ENCODE data around the gene EML1.

Gene EML1

DNA sequence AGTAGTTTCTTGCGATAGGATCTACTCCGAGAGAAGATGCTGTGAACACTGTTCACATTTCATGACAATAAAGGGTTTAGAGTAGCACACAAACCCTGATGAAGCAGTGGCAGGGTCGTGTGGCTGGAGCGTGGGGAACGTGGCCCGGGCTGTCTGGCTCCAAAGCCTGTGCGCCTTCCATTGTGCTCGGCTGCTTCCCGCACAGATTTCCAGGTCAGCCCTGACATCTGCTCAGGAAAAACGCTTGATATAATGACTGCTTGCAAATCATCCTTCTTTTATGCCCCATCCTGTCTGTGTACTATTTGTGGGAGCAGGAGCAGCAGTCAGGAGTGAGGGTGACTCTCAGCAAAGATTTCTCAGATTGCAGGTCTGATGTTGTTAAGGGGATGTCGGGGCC is 78.6 kb downstream of the EML1 start:
- DNase-seq (ENCODE audit: low read depth in 2 of 2), result no peak

DNA sequence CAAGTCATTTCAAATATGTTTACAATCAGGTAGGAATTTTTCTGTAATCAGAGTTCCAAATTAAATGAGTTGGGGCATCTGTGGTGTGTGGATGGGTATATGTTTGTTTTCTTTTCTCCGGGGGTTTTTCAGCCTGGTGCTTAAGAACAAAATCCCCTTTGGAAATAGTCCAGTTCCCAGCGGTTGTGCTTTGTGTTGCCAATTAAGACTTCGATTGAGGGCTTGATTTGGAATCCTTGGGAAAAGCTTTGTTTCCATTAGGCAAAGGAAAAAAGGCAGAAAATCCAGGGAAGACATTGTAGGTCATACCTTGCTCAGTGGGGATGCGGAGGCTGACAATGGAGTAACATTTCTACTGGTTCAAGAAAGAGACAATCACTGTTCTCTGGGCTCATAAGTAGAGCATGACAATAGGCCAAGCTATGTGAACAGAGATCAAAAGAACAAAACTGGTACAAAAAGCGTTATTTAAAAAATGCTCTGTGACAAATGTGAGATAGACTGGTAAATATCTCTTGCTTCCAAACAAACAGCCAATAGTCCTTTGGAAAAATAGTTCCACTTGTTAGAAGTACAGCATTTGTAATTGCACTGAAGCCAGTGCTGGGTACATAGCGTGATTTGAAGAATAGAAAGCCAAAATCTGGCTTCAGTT is 79.7 kb downstream of the EML1 start:
- DNase-seq (ENCODE audit: low read depth in 2 of 2), result no peak

DNA sequence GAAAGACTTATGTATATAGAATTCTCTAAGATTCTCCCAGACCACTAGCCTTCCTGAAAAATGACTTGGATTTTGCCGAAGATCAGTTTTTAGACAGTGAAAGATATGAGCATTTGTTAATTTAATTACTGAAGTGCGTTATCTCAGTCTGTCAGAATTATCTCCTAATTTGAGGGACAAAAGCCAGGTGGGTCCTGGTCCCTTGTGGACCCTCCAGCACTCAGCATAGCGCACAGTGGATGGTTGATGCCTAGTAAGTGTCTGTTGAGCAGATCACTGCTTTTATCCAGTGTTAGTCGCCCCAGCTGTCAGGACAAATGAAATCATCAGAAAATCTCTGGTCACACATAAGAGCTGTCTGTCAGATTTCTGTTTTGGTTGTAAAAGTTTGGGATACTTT is 80.4 kb downstream of the EML1 start:
- DNase-seq (ENCODE audit: low read depth in 2 of 2), result no peak

DNA sequence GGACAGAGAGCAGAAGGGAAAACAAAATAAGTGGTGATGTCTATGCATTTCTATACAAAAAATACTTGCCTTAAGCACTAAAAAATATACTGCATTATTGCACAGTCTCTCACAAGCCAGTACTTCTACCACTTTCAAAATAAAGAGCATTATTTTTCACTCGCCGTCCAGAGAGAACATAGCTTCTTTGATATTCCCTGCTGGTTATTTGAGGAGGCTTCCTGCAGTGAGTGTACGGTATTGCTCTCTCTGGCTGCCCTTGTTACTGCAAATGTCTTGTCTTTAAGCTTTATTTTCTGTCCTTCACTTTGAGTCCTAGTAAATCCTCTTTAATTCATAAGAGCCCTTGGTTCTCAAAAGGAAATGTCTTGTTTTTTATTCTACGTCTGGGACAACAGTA is 81.1 kb downstream of the EML1 start:
- DNase-seq (ENCODE audit: low read depth in 2 of 2), result no peak

DNA sequence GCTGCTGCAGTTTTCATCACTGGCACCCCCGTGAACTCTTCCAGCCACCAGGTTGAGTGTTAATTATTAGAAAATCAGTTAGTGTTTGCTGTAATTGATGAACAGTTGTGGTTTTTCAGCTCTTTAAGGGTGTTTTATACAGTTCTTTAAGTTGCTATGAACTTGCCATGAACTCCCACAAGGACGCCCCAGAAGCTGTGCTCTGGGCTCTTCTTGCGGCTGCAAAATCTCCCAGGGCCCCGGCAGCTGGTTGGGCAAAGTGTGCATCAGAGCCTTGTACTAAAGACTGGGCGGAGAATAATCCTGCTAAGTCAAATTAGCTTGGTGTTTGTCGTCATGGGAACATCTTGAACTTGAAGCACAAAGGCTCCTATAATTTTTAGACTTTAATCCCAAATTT is 82.2 kb downstream of the EML1 start:
- DNase-seq (ENCODE audit: low read depth in 2 of 2), result no peak

DNA sequence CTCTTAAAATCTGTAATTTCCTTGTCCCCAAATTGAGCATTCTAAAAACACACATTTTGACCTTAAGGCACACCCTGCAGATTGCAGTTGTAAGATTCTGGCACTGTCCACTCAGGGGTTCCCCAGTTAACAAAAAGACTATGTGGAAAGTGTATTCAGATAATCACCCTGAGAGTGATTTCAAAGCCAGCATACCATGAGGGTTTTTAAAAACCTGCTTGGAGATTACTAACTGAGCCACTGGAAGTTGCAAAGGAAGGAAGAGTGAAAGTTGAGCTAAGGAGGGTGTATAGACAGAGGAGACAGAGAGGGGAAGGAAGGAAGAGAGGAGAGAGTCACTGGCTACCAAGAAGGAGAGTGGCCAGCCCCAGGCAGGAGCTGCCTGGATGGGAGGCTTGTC is 82.6 kb downstream of the EML1 start:
- no peak for DNase-seq (ENCODE audit: low read depth in 2 of 2)

DNA sequence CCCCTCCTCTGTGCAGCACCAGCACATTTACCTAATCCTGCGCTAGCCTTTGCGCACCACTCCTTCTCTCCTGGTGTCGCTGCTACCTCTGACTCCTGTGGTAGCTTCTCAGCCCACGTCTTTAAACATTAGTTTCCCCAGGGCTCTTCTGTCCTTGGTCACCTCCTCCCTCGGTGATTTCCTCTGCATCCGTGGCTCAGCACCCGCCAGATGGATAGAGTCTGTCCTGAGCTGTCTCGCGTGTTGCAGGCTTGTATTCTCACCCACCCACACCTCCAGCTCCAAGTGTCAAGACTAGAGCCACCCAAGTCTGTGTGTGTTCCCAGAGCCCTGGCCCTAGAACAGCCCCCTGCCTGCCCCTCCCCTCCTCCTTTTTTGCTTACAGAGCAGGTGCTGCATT is 83.2 kb downstream of the EML1 start:
- no peak for DNase-seq (ENCODE audit: low read depth in 2 of 2)

DNA sequence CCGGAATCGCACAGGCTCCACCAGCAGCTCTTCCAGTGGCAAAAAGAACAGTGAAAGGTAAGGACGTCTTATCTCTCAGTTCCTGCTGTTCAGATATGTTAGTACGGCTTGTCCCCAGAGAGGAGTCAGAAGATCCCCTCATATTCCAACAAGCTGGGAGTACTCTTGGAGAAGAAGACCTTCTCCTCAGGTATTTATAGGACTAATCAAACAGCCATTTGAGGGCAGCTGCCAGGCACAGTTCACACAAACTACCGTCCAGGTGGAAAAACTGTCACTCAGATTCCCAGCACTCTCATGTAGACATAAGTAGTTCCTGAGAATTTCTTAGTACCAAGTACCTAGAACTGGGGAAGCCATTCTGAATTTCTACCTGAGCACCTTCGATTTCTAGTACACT is 85.3 kb downstream of the EML1 start:
- no peak for DNase-seq (ENCODE audit: low read depth in 2 of 2)

DNA sequence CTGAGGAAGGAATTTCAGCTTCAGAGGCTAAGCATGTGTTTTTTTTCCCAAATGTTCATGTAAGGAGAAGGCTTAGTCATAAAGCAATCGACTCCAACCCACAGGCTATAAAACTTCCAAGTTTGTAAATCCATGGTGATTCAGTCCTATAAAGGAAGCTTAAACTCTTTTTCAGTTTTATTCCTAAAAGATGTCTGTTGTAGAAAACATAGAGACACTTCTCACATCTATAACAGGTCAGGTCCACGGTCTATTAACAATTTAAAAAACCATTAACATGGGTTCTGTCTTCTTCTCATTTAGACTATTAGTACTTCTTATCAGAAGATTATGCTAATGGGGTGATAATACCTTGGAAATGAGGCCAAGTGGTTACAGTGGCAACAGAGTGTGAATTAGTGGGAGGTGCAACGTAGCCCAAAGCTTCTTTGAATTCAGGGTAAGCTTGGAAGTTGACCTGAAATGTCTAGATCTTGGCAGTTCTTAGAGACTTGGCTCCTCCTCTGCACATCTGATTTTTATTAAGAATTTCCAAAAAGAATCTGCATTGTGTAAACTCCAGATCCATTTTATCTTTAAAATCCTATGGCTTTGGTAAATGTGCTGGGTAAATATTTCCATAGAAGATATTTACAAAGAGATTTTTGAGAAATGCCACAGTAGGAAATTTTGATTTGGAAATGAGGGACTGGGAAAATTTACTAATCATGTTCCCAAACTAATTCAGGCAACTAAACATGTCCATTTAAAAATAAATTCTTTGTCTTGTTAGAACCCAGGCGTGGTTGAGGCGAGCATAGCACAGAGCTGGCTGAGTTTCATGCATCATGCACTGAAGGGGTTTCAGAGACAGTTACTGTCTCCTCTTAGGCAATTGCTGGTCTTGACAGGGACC is 86.4 kb downstream of the EML1 start:
- no peak for DNase-seq (ENCODE audit: low read depth in 2 of 2)

DNA sequence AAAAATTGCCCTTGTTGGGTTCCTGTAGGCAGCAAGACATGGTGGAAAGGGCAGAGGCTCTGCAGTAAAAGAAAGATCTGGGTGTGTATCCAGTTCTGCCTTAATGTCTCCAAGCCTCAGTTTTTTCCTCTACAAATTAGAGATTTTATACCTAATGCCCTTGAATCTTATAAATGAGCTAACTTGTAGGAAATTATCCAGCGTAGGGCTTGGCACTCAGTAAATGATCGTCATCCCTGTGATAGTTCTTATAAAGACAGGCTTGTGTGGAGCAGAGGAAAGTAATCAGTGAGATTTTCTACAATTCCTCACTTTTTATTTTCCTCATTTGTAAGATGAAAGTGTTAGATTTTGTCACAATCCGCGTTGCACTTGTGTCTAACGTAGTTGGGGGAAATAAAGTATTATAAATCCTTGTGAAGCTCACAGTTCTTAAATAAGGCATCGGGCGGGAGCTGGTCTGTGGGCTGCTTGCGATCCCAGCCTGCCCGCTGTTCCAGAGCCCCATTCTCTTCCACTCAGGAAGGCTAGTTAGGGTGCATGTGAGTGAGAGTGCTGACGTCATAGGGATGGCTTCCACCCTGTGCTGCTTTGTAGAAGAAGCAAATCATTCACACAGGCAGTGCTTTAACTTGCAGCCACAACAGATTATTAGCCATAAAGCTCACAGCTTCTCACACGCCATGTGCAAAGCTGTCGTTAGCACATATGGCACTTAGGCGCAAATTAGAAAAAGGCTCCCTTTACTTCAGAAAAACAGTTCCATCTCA is 87.6 kb downstream of the EML1 start:
- DNase-seq (ENCODE audit: low read depth in 2 of 2), result no peak

DNA sequence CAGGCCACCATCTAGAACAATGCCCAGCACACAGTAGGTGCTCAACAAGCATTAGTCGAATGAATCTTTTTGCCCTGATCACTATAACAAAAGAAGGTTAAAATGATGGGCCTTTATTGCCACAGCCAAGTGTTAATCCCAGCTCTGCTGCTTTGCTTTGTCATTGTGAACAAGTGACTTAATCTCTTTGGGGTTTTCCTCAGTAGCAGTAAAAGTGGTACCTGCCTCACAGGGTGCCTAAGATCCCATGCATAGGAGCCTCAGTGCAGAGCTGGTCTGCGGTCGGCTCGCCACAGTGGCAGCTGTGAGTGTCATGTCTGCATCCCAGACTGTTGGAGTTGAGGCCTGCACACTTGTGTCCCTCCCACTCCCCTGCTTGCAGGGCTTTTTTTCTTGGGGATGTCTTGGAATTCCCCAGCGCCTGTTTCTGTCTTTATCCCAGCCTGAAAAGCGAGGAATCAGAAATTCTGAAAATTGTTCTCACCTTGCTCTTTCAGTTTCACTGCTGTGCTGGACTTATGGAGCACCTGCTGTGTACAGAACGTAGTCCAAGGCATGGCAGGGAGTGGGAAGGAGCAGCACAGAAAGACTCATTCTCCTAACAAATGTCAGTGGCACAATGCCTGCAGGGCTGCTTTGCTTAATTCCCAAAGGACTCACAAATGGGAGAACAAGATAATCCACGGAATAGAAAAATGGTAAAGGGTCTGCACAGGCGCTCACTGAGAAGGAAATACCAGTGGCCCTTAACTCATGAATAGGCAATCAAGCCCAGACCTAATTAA is 90.8 kb downstream of the EML1 start:
- DNase-seq (ENCODE audit: low read depth in 2 of 2), result no peak

DNA sequence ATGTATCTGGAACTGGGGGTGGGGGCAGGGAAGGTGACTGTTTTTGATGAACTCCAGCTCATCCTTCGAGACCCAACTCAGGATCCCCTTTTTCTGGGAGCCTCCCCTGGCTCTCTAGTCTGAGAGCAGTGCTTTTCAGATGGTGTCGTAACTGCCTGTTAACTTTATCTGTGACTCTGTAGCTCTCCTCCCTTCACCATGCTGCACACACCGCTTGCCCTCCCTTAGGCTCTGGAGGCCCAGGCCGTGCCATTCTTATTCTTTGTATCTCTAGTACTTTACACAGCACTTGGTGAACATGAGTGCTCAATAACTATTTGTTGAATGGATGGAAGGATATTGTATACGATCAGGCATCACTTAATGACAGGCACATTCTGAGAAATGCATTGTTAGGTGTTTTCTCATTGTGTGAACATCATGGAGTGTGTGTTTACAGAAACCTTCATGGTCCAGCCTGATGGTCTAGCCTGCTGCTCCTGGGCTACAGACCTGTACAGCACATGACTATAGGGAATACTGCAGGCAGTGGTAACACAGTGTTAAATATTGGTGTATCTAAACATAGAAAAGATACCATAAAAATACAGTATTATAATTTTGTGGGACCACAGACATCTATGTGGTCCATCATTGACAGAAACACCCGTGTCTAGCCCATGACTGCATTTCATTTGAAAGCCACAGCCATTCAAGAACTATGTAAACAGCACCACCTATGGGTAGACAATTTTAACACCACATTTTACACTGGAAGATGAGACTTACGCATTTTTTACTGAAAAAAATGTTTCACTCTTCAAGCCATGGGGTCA is 91.8 kb downstream of the EML1 start:
- no peak for DNase-seq (ENCODE audit: low read depth in 2 of 2)

DNA sequence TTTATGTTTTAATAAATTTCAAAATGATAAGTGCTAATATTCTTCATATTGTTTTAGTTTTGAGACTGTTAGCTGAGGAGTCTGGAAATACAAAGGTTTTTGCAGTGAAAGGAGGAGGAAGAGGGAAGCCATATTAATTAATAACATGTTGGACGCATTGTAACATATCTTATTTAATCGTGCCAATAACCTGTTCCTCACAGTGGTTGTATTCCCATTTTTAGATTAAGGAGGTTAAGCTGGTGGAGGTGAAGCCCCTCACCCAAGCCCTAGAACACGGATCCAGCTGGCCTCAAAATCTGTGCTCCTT is 92.4 kb downstream of the EML1 start:
- DNase-seq (ENCODE audit: low read depth in 2 of 2), result no peak

DNA sequence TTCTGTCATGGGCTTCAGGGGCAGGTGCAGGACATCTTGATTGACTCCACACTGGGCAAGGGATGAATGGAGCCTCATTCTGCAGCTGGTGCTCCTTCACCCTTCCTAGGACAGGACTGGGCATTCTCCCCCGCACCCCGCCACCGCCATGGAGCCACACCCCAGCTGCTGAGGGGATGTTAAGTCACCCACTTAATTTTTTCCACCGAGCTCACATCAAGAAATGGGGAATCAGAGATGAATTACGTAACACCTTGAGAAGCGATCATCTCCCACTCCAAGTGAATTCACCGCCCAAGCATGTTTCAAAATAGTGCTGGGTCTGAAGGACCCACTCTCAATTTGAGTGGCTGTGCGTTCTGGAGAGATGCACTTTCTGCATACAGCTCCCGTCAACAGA is 94.2 kb downstream of the EML1 start:
- DNase-seq (ENCODE audit: low read depth in 2 of 2), result no peak

DNA sequence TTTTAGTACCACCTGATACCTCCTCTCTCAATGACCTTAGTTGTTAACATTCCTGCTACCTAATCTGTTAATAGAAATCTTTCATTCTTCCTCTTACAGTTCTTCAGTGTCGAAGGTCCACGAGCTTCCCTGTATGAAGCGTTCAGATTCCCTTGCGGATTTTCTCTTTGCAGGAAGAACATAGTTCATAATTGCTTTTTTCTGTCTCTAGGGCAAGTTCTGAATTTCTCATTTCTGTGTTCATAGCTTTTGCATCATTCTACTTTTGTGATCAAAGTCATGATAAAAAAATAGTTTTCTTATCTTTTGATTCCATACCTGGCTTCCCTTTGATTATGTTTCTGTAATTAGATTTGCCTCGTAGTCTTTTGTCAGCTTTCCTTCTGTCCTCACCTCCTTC is 94.9 kb downstream of the EML1 start:
- no peak for DNase-seq (ENCODE audit: low read depth in 2 of 2)

DNA sequence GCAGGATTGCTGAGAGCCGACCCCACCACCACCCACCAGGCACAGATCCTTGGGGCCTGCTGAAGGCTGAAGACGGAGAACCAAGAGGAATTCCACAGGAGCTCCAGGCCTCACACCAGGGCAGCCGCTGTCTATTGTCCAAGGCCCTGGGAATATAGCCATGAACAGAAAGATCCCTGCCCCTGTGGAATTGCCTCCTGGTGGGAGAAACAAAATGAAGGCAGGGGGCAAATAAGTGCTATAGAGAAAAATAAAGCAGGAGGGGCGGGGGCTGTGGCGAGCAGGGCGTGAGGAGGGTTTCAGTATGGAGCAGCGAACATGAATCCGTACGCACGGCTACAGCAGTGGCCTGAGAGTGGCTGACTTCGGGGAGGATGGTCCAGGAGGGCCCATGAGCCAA is 96.1 kb downstream of the EML1 start:
- no peak for DNase-seq (ENCODE audit: low read depth in 2 of 2)

DNA sequence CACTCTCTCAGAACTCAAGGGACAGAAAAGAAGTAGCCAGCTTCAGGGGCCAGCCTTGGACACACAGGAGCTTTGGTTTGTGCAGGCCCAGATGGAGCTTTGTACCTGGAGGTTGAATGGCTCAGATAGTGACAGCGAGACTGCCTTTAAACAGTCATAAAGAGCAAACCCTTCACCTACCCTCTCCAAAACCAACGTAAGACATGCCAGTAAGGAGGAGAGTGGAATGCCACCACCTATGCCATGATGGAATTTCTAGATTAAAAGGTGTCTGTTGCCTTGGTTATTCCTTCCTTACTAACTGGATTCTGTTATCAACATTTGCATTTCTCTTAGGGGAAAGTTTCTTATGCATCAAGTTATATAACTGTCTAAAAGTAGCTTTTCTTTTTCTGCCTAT is 98.1 kb downstream of the EML1 start:
- DNase-seq (ENCODE audit: low read depth in 2 of 2), result no peak

DNA sequence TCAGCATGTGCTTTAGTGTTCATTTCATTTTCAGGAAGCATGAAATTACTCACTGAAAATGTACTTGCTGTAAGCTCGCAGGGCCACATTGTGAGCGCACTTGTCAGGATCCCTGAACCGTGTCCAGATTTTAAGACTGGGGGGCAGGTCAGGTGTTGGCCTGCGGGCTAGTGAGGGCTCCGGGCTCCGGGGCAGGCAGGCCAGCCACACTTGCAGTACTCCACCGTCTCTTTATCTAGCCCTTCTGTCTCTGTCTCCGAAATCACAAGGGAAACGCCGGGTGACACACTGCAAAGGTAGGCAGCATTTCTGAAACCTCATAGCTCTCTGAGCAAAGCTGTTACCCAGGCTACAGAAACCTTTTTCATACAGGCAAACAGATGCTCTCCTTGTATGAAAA is 98.7 kb downstream of the EML1 start:
- DNase-seq (ENCODE audit: low read depth in 2 of 2), result no peak

DNA sequence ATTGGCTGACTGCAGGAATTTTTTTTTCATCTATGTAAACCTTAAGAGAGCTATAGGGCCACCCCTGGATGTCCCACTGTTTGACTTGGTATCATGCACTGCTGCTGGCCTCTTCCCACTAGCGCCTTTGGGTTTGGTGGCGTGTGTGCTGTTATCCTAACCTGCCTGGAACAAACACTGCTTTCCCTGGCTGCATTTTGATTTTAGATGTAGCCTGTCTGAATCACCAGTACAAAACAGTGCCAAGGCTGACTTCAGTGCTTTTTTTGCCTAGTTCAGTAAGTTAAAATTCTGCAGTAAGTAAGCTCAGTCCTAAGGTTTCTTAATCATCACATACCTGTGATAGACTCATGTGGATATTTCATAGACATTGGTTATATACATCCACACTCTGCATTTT is 99.2 kb downstream of the EML1 start:
- no peak for DNase-seq (ENCODE audit: low read depth in 2 of 2)

DNA sequence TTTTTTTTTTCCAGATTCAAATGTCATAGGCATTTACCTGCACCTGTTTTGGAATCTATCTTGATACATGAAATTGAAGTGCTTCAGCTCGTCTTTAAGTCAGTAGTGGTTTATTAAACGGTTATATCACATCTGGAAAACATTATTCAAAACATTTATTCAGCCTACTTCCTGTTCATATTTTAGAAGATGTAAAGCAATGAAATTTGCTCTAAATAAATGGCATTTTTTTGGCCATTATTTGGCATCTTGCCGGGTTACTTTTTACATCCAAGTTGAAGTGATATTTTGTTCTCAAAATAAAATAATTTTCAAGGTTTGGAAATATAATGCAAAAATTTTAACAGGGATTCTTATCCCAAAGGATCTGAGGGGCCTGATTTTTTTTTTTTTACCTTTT is 103.1 kb downstream of the EML1 start:
- DNase-seq (ENCODE audit: low read depth in 2 of 2), result no peak

DNA sequence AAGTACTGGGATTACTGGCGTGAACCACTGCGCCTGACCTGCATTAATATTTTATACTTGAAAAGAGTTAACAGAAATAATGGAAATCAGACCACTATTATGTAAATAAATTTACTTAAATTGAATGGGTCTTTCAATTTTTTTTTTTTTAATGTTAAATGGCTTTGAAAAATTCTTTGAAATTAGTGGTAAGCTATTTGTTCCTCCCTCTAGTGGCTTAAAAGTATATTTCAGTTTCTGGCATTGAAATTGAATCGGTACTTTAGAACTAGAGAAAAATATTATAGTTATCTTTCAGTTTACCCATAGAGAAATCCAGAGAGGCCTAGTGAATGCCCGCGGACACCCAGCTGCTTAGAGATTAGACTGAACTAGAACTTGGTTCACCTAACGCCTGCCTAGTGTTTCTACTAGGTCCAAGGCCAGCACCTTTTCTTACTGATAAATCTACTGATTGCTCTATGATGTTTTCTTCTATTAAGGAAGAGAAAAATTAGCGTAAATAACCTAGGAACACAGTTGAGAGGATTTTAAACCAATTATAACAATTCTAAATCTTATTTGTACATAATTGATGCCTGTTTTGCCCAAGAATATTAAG is 106.5 kb downstream of the EML1 start:
- DNase-seq (ENCODE audit: low read depth in 2 of 2), result no peak

All from stimulated activated CD8-positive, alpha-beta memory T cell treated with anti-CD3 and anti-CD28 coated beads, Interleukin-7, amount 100 ng/mL, for 4 hours (primary cell).